Measurements from ENCODE around the gene CCK.

CCK gene, protein sequence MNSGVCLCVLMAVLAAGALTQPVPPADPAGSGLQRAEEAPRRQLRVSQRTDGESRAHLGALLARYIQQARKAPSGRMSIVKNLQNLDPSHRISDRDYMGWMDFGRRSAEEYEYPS
- 0 reads per million in 3 donors for total RNA-seq

DNA sequence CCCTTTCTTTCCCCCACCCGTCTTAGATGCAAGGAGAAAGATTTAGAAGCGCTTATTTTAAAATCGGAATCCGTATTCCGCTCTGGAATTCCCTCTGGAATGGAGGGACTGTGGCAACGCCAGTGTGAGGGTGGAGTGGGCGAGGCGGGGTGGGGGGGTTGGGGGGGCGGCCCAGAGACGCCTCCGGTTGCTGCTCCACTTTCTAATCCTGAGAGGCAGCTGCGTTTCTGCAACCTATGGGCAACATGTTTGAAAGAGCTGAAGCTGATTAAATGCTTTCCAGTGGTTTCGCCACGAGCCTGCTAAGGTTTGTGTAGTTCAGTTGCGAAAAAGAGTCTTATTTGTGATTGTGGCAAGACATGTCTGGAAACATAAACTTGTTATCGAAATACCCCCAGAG lies at the start of gene CCK:
Gene CCK (minus strand): TSS at position 101 of the 400 bp plus-strand sequence. CDS start 2,555 bp downstream, outside the sequence.
- Histone ChIP-seq H3K9me3 (ENCODE audit: control insufficient read depth, low read length) (no peaks in the 10 kb centered on the region), H3K4me3 (ENCODE audit: insufficient read depth, low read depth, low read length, poor library complexity, severe bottlenecking) (no peak within 1 kb of the TSS), H3K27me3 (replicated peaks; ENCODE audit: control insufficient read depth, insufficient read depth, low read length, poor library complexity, severe bottlenecking) (peaks cover 21% of the 10 kb centered on the region), H3K27ac (ENCODE audit: insufficient read depth, low read length, poor library complexity, severe bottlenecking) (no peak within 1 kb of the TSS), H3K36me3 (ENCODE audit: control insufficient read depth, insufficient read depth, low read length) (no peaks in the 10 kb centered on the region), H3K4me1 (ENCODE audit: control insufficient read depth, insufficient read depth, low read length, poor library complexity, severe bottlenecking) (peaks cover 4% of the 10 kb centered on the region)
- DNase-seq = no peak

DNA sequence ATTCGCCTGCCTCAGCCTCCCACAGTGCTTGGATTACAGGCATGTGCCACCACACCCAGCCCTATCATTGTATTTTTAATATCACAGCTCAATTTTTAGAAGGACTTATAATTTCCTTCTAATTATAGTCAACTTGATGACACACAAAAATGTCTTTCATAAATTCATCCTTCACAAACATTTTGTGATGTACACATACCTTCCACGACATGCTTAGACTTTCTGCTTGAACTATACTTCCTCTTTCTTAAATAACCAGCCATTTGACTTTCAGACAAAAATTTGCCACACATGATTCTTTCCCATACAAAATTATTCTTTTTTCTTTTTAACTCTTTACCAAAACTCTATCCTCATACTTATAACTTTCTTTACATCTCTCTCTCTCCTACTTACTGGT lies 48.4 kb upstream of the CCK start:
- H3K9me3 ChIP-seq (ENCODE audit: control insufficient read depth, low read length) = peaks cover 6% of the 10 kb centered on the region
- H3K27me3 ChIP-seq (replicated peaks; ENCODE audit: control insufficient read depth, insufficient read depth, low read length, poor library complexity, severe bottlenecking) = no peaks in the 10 kb centered on the region
- H3K4me3 ChIP-seq (ENCODE audit: insufficient read depth, low read depth, low read length, poor library complexity, severe bottlenecking) = no peak overlapping the region
- H3K27ac ChIP-seq (ENCODE audit: insufficient read depth, low read length, poor library complexity, severe bottlenecking) = no peak overlapping the region
- no peaks in the 10 kb centered on the region for H3K36me3 ChIP-seq (ENCODE audit: control insufficient read depth, insufficient read depth, low read length)
- no peak for DNase-seq
- H3K4me1 ChIP-seq (ENCODE audit: control insufficient read depth, insufficient read depth, low read length, poor library complexity, severe bottlenecking) = no peaks in the 10 kb centered on the region

DNA sequence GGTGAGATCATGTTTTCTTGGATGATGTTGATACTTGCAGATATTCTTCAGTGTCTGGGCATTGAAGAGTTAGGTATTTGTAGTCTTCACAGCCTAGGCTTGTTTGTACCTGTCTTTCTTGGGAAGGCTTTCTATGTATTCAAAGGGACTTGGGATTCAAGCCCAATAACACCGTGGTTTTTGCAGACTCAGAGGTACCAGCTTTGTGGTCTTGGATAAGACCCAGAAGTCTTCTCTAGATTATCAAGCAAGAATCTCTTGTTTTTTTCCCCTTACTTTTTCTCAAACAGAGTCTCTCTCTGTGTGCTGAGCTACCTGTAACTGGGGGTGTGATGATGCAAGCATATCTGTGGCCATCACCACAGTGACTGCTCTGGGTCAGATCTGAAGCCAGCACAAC lies 42.7 kb upstream of the CCK start:
- H3K36me3 ChIP-seq (ENCODE audit: control insufficient read depth, insufficient read depth, low read length) = no peaks in the 10 kb centered on the region
- H3K4me3 ChIP-seq (ENCODE audit: insufficient read depth, low read depth, low read length, poor library complexity, severe bottlenecking) = no peak overlapping the region
- no peaks in the 10 kb centered on the region for H3K9me3 ChIP-seq (ENCODE audit: control insufficient read depth, low read length)
- no peak overlapping the region for H3K27ac ChIP-seq (ENCODE audit: insufficient read depth, low read length, poor library complexity, severe bottlenecking)
- H3K27me3 ChIP-seq (replicated peaks; ENCODE audit: control insufficient read depth, insufficient read depth, low read length, poor library complexity, severe bottlenecking) = no peaks in the 10 kb centered on the region
- no peaks in the 10 kb centered on the region for H3K4me1 ChIP-seq (ENCODE audit: control insufficient read depth, insufficient read depth, low read length, poor library complexity, severe bottlenecking)
- DNase-seq = no peak

DNA sequence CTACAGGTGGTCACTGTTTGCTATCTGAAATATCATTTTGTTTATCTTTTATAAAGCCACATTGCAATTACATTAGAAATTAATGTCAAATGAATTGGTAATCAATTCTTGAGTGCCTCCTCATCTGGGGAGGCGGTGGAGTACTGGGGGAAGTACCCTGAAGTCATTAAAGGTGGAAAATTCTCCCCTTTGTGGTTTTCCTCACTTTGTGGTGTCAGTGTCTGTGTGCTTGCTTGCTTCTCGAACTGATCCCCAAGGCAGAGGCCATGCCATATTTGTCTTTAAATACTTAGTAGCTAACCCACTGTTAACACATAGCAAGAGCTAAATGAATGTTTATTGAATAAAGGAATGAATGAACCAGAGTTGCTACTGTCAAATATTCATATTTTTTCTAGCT lies 40.5 kb upstream of the CCK start:
- Histone ChIP-seq H3K4me3 (ENCODE audit: insufficient read depth, low read depth, low read length, poor library complexity, severe bottlenecking) (no peak overlapping the region), H3K9me3 (ENCODE audit: control insufficient read depth, low read length) (no peaks in the 10 kb centered on the region), H3K36me3 (ENCODE audit: control insufficient read depth, insufficient read depth, low read length) (no peaks in the 10 kb centered on the region), H3K27ac (ENCODE audit: insufficient read depth, low read length, poor library complexity, severe bottlenecking) (no peak overlapping the region), H3K4me1 (ENCODE audit: control insufficient read depth, insufficient read depth, low read length, poor library complexity, severe bottlenecking) (no peaks in the 10 kb centered on the region), H3K27me3 (replicated peaks; ENCODE audit: control insufficient read depth, insufficient read depth, low read length, poor library complexity, severe bottlenecking) (no peaks in the 10 kb centered on the region)
- DNase-seq = no peak

DNA sequence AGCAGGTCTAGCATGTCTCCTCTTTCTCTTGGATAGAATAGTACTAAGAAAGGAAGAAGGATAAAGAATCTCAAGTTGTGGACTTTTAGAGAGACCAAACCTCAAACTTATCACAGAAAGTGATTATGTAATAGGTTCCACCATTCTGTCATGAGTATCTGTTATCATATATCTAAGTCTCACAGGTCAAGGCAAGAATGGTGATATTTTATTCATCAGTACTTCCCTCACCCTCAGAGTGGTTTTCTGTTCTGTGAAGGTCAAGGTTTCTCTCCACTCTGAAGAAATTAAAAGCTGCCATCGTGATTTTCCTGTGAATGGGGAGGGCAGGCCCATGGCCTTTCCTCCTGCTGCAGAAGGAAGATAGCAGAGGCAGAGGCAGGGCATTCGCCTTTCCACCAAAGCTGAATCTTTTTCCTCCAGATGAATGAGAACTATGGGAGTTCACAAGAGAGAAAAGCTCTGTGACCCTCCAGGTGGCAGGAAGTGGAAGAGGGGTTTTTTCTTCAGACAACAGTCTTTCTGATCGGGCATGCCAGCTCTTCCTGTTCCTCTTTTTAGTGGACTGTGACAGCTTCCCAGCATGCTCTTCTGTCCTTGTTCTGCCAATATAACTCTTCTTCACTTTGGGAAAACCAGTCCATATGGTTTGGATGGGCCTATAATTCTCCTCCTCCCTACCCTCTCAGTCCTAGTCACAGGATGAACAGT lies 37.1 kb upstream of the CCK start:
- Histone ChIP-seq H3K27me3 (replicated peaks; ENCODE audit: control insufficient read depth, insufficient read depth, low read length, poor library complexity, severe bottlenecking) (no peaks in the 10 kb centered on the region), H3K4me1 (ENCODE audit: control insufficient read depth, insufficient read depth, low read length, poor library complexity, severe bottlenecking) (no peaks in the 10 kb centered on the region), H3K27ac (ENCODE audit: insufficient read depth, low read length, poor library complexity, severe bottlenecking) (no peak overlapping the region), H3K4me3 (ENCODE audit: insufficient read depth, low read depth, low read length, poor library complexity, severe bottlenecking) (no peak overlapping the region), H3K9me3 (ENCODE audit: control insufficient read depth, low read length) (no peaks in the 10 kb centered on the region), H3K36me3 (ENCODE audit: control insufficient read depth, insufficient read depth, low read length) (no peaks in the 10 kb centered on the region)
- DNase-seq = no peak

DNA sequence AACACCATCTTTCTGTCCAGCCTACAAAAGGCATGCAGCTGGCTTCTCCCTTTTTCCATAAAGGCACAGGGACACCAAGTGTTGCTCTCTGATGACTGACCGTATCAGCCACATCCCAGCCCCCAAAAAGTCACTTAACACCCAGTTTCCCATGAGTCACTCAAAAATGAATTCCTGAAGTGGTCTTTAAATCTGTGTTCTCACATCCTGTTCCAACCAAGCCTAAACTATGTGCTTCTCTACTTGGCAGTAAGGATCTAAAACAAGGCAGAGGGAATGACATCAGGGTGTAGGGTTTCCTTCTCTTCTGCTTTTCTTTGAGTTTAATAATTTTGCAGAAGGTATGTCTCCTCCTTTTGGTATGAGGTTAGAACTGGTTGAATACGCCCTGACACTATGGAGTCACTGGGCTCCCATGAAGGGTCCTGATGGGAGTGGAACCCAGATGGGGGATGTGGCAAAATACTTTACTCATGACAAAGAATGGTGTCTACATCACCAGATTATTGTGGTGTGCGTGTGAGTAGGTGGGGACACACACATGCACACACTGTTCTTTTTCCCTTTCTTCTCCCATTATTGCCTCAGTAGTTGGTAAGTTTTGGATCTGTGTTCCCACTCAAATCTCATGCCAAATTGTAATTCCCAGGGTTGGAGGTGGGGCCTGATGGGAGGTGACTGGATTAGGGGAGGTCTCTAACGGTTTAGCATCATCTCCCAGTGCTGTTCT lies 35.6 kb upstream of the CCK start:
- no peaks in the 10 kb centered on the region for H3K4me1 ChIP-seq (ENCODE audit: control insufficient read depth, insufficient read depth, low read length, poor library complexity, severe bottlenecking)
- H3K27me3 ChIP-seq (replicated peaks; ENCODE audit: control insufficient read depth, insufficient read depth, low read length, poor library complexity, severe bottlenecking) = no peaks in the 10 kb centered on the region
- DNase-seq = no peak
- H3K27ac ChIP-seq (ENCODE audit: insufficient read depth, low read length, poor library complexity, severe bottlenecking) = no peak overlapping the region
- no peak overlapping the region for H3K4me3 ChIP-seq (ENCODE audit: insufficient read depth, low read depth, low read length, poor library complexity, severe bottlenecking)
- no peaks in the 10 kb centered on the region for H3K36me3 ChIP-seq (ENCODE audit: control insufficient read depth, insufficient read depth, low read length)
- no peaks in the 10 kb centered on the region for H3K9me3 ChIP-seq (ENCODE audit: control insufficient read depth, low read length)

DNA sequence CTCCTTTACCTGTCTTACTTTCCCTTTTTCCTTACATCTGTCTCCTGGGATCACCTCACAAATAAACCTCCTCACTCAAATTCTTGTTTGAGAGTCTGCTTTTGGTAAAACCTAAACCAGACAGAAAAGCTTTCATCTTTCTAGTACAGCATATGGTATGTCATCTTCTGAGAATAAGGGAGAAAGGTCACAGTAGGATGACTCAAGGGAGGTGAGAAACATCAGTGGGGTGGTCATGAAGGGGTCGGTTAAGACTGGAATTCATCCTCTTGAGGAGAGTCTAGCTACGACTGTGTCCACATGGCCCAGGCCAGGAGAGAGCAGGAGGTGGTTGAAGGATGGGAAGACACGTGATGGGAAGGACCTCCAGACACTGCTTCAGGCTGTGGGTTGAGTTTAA lies 34.8 kb upstream of the CCK start:
- Histone ChIP-seq H3K27me3 (replicated peaks; ENCODE audit: control insufficient read depth, insufficient read depth, low read length, poor library complexity, severe bottlenecking) (no peaks in the 10 kb centered on the region), H3K4me3 (ENCODE audit: insufficient read depth, low read depth, low read length, poor library complexity, severe bottlenecking) (no peak overlapping the region), H3K27ac (ENCODE audit: insufficient read depth, low read length, poor library complexity, severe bottlenecking) (no peak overlapping the region), H3K4me1 (ENCODE audit: control insufficient read depth, insufficient read depth, low read length, poor library complexity, severe bottlenecking) (no peaks in the 10 kb centered on the region), H3K36me3 (ENCODE audit: control insufficient read depth, insufficient read depth, low read length) (no peaks in the 10 kb centered on the region), H3K9me3 (ENCODE audit: control insufficient read depth, low read length) (no peaks in the 10 kb centered on the region)
- no peak for DNase-seq

DNA sequence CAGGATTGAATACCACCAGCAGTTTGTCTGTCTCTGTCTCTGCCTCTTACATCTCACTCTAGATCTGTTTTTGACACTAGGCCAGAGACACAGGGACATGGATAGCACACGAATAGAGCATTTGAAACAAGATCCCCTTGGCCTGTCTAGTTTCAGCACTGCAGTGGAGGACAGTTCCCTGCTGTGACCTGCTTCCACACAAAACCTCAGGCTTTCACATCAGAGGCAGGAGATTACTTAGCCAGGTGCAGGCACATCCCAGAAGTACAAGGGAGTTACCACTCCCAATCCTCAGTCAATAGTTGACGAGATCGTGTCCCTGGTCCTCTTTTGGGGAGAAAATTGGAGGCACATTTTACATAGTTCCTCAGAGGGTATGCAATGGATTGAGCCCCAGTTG lies 34.0 kb upstream of the CCK start:
- Histone ChIP-seq H3K27ac (ENCODE audit: insufficient read depth, low read length, poor library complexity, severe bottlenecking) (no peak overlapping the region), H3K9me3 (ENCODE audit: control insufficient read depth, low read length) (no peaks in the 10 kb centered on the region), H3K27me3 (replicated peaks; ENCODE audit: control insufficient read depth, insufficient read depth, low read length, poor library complexity, severe bottlenecking) (no peaks in the 10 kb centered on the region), H3K4me3 (ENCODE audit: insufficient read depth, low read depth, low read length, poor library complexity, severe bottlenecking) (no peak overlapping the region), H3K36me3 (ENCODE audit: control insufficient read depth, insufficient read depth, low read length) (no peaks in the 10 kb centered on the region), H3K4me1 (ENCODE audit: control insufficient read depth, insufficient read depth, low read length, poor library complexity, severe bottlenecking) (no peaks in the 10 kb centered on the region)
- DNase-seq = no peak

DNA sequence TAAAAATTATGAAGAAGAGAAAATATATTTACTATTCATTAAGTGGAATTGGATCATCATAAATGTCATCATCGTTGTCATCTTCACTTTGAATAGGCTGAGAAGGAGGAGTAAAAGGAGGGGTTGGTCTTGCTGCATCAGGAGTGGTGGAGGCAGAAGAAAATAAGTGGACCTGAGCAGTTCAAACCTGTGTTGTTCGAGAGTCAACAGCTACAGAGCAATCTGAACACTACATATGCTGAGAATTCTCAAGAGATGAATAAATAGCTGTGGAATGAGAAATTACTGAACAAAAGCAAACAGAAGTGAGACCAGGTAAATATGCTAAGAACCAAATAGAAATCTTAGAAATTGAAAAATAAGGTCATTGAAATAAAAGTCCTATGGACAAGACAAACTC lies 32.3 kb upstream of the CCK start:
- DNase-seq = no peak
- H3K36me3 ChIP-seq (ENCODE audit: control insufficient read depth, insufficient read depth, low read length) = no peaks in the 10 kb centered on the region

DNA sequence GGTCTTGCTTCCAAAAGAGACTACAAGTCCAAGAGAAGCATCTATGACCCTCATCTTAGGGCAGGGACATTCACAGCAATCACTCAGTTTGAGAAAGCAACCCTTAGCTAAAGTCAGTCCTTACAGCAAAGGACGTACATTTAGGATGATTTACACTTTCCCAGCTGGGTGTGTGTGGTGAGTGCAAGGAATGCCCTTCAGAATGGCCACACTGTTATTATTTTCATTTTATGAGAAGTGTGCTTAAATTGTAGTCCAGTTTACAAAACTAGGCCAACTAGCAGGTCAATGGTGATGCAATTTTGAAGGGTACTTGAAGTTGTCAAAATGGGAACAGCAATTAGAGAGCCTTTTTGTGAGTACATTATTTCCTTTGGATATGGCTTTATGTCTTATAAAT lies 26.0 kb upstream of the CCK start:
- H3K4me3 ChIP-seq (ENCODE audit: insufficient read depth, low read depth, low read length, poor library complexity, severe bottlenecking) = no peak overlapping the region

More for the DNA sequence above, 32.3 kb upstream of the CCK start:
- no peak overlapping the region for H3K27ac ChIP-seq (ENCODE audit: insufficient read depth, low read length, poor library complexity, severe bottlenecking)
- no peak overlapping the region for H3K4me3 ChIP-seq (ENCODE audit: insufficient read depth, low read depth, low read length, poor library complexity, severe bottlenecking)
- H3K9me3 ChIP-seq (ENCODE audit: control insufficient read depth, low read length) = no peaks in the 10 kb centered on the region
- no peaks in the 10 kb centered on the region for H3K4me1 ChIP-seq (ENCODE audit: control insufficient read depth, insufficient read depth, low read length, poor library complexity, severe bottlenecking)
- no peaks in the 10 kb centered on the region for H3K27me3 ChIP-seq (replicated peaks; ENCODE audit: control insufficient read depth, insufficient read depth, low read length, poor library complexity, severe bottlenecking)

More for the DNA sequence above, 26.0 kb upstream of the CCK start:
- H3K27ac ChIP-seq (ENCODE audit: insufficient read depth, low read length, poor library complexity, severe bottlenecking) = no peak overlapping the region
- no peaks in the 10 kb centered on the region for H3K36me3 ChIP-seq (ENCODE audit: control insufficient read depth, insufficient read depth, low read length)
- no peaks in the 10 kb centered on the region for H3K27me3 ChIP-seq (replicated peaks; ENCODE audit: control insufficient read depth, insufficient read depth, low read length, poor library complexity, severe bottlenecking)
- no peak for DNase-seq
- no peaks in the 10 kb centered on the region for H3K4me1 ChIP-seq (ENCODE audit: control insufficient read depth, insufficient read depth, low read length, poor library complexity, severe bottlenecking)
- H3K9me3 ChIP-seq (ENCODE audit: control insufficient read depth, low read length) = no peaks in the 10 kb centered on the region
